SK-N-MC (cell line): ENCODE measurements around the gene KLHL33.
"Not testable (repeated sequence)": the region's sequence is repeated elsewhere in the genome, so short reads cannot be mapped to it uniquely, and the experiment has no call there.

ENCODE experiments used
- DNase-seq: peaks from one replicate; pipeline ENCODE4 v3.0.0-alpha.2; 2011; ENCODE audit warnings: low read depth, low spot score
- H3K27ac ChIP-seq: fragments of 200-600 bp; sonication (generic); 2 replicates; pipeline ENCODE4 v1.5.1; 2016; ENCODE audit warnings: mixed run types
- H3K36me3 ChIP-seq: fragments of 200-600 bp; sonication (generic); 2 replicates; pipeline ENCODE4 v1.6.1; 2017; ENCODE audit warnings: antibody characterized with exemption, low read length, mixed read lengths; ENCODE audit not compliant: insufficient read depth
- H3K4me3 ChIP-seq: fragments of 200-600 bp; sonication (generic); 2 replicates; pipeline ENCODE4 v1.5.1; 2016
- H3K9ac ChIP-seq: fragments of 200-600 bp; sonication (generic); 2 replicates; pipeline ENCODE4 v1.8.0; 2017; ENCODE audit warnings: mixed run types, mixed read lengths; ENCODE audit not compliant: insufficient read length
- H3K9me3 ChIP-seq: fragments of 200-600 bp; sonication (generic); 2 replicates; pipeline ENCODE4 v1.6.1; 2017; ENCODE audit warnings: low read depth, mild to moderate bottlenecking, antibody characterized with exemption, low read length, moderate library complexity, mixed read lengths
- EZH2 ChIP-seq: fragments of 200-600 bp; sonication (generic); IDR thresholded peaks from one replicate; pipeline ENCODE4 v1.6.1; 2017; ENCODE audit warnings: antibody characterized with exemption
- FOXP2 ChIP-seq: optimal IDR thresholded peaks from 2 replicates; pipeline ENCODE3; 2011; ENCODE audit warnings: mild to moderate bottlenecking, moderate library complexity; ENCODE audit not compliant: insufficient read depth; ENCODE audit errors: extremely low read length, control extremely low read depth
- POLR2AphosphoS5 ChIP-seq: IDR thresholded peaks from 2 replicates; pipeline ENCODE4 v1.6.1; 2012; ENCODE audit warnings: mild to moderate bottlenecking, low read depth, low read length, borderline replicate concordance

Gene KLHL33

DNA sequence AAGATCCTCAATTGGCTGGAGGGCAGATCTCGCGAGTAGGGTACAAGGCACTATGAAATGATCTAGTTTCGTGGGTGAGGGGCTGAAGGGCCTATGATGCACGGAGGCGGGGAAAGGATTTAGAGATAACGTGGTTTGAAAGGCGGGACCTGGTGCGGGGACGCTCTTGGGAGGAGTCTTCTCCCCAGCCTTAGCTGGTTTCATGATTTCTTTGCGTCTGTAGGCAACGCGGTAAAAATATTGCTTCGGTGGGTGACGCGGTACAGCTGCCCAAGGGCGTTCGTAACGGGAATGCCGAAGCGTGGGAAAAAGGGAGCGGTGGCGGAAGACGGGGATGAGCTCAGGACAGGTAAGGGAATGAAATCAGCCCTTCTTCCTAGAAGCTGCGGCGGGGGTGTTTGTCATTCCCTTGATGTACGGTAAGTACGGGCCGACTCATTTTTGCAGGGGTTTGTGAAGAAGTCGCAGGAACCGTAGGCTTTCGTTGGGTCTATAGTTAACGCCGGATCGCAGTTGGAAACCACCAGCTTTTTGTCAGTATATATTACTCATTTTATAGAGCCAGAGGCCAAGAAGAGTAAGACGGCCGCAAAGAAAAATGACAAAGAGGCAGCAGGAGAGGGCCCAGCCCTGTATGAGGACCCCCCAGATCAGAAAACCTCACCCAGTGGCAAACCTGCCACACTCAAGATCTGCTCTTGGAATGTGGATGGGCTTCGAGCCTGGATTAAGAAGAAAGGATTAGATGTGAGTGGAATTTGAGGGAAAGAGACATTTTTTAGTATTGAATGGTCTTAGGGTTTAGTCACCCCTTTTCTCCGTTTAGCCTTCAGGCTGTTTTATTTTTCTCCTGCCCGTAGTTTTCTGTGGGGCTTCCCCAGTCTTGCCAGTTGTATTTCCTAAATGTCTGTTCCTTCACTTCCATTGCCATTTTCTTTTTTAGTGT is 19.7 kb upstream of the KLHL33 start:
- peak overlapping the region; percentile 88 for H3K4me3 ChIP-seq
- peak; percentile 78 for DNase-seq
- no peak; the same call in 1 of the 2 replicates for TF ChIP-seq POLR2AphosphoS5
- no peak for TF ChIP-seq FOXP2
- TF ChIP-seq EZH2, result no peak
- H3K36me3 ChIP-seq, result peaks cover 63% of the 10 kb centered on the region
- H3K9ac ChIP-seq, result peak overlapping the region; percentile 99
- H3K27ac ChIP-seq, result peak overlapping the region; percentile 99
- no peaks in the 10 kb centered on the region for H3K9me3 ChIP-seq

DNA sequence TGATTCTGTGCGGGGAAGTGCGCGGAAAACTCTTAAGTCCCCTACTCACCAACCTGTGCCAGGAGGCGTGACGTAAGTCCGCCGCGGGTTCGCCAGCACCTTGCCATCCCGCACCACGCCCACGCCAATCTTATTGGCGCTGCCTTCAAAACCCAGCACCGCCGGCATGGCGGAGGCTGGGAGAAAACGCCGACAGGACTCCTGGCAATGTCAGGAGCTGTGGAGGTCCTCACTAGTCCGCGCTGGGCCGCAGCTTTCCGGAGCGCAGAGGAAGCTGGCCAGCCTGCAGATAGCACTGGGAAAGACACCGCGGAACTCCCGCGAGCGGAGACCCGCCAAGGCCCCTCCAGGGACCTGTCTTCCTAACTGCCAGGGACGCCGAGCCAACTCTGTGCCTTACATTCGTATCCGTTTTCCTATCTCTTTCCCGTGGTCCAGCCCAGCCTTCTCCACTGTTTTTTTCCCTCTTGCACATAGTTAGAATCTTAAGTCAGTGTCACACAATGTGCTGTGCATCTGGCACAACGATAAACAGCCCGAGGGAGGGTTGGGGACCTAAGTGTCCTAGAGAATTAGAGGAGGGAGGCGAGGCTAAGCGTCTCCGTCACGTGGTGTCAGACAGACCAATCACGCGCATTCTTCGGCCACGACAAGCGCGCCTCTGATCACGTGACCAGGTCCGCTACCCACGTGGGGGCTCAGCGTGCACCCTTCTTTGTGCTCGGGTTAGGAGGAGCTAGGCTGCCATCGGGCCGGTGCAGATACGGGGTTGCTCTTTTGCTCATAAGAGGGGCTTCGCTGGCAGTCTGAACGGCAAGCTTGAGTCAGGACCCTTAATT is 18.8 kb upstream of the KLHL33 start, which contains the start of the genes APEX1 and OSGEP:
Gene APEX1, plus strand, starts transcription at position 711 of the 839 bp plus-strand sequence. CDS start 420 bp downstream, outside the sequence.
Gene OSGEP, minus strand, starts transcription at position 297 of the 839 bp plus-strand sequence. Its CDS starts 129 bp downstream, at position 168.
- Histone ChIP-seq H3K36me3 (peaks cover 68% of the 10 kb centered on the region), H3K27ac (peak within 1 kb of the TSS; percentile 99), H3K9ac (peak within 1 kb of the TSS; percentile 99), H3K4me3 (peak within 1 kb of the TSS; percentile 88), H3K9me3 (no peaks in the 10 kb centered on the region)
- TF ChIP-seq POLR2AphosphoS5 (peak; percentile 84), FOXP2 (peak; percentile 24), EZH2 (no peak)
- peak; percentile 97 for DNase-seq

DNA sequence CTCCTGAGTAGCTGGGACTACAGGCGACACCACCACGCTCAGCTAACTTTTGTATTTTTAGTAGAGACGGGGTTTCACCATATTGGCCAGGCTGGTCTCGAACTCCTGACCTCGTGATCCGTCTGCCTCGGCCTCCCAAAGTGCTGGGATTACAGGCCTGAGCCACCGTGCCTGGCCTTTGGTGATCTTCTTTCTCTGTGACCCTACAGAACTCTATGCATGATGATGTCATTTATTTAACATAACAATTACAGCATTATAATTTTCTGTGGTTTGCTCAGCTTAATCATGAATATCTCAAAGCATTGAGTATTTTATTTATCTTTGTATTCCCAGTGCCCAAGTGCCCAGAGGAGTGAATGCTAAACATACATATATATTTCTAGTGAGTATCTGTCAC is 16.9 kb upstream of the KLHL33 start:
- not testable (repeated sequence) for H3K4me3 ChIP-seq, H3K9ac ChIP-seq, H3K27ac ChIP-seq, H3K9me3 ChIP-seq, DNase-seq
- peaks cover 68% of the 10 kb centered on the region for H3K36me3 ChIP-seq

DNA sequence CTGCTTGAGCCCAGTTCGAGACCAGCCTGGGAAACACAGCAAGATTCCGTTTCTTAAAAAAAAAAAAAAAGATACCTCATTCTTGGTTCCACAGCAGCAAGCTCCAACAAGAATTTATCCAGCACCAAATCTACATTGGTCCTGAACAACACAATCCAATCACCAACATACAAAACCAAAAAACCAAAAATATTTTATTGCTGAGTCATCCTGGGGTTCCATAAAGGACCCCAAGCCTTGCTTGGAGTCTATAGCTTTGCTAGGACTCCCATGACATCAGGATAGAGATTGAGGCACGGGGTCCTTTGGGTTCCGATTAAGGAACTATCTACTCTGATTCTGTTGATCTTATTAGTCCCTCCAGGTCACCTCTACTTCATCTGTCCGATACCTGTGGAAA is 10.9 kb upstream of the KLHL33 start:
- peaks cover 68% of the 10 kb centered on the region for H3K36me3 ChIP-seq
- no peak overlapping the region for H3K27ac ChIP-seq
- H3K9ac ChIP-seq, result no peak overlapping the region
- no peaks in the 10 kb centered on the region for H3K9me3 ChIP-seq
- DNase-seq, result no peak
- TF ChIP-seq EZH2 (no peak), POLR2AphosphoS5 (no peak), FOXP2 (no peak)
- no peak overlapping the region for H3K4me3 ChIP-seq

DNA sequence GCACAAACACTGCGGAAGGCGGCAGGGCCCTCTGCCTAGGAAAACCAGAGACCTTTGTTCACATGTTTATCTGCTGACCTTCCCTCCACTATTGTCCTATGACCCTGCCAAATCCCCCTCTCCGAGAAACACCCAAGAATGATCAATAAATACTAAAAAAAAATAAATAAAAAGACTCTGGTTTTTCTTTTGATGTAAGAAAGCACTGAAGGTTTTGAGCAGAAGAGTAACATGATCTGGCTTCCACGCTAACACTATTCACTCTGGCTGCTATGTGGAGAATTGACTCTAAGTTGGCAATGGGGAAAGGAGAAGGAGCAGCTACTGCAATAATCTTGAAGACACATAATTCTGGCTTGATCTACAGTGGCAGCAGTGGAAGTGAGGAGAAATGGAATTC is 7.7 kb upstream of the KLHL33 start:
- DNase-seq, H3K9me3 ChIP-seq, H3K4me3 ChIP-seq, H3K27ac ChIP-seq, H3K9ac ChIP-seq: not testable (repeated sequence)
- H3K36me3 ChIP-seq, result peaks cover 38% of the 10 kb centered on the region

DNA sequence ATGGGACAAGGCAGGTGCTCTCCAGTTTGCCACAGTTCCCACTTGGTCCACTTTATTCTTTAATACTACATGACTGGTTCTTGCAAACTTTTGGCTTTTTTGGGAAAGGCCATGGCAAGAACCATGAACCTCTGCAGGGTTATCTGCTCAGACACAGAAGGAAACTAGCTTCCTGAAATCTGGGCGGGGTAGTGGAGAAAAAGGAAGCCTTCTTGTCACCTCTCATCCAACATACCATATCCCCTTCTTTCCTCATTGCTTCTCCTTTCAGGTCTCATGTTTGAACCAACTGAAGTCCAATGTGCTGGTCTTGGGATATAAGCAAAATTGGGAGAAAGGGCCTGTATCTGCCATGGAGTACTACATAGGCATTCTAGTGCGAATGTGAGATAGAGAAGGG is 5.5 kb upstream of the KLHL33 start:
- TF ChIP-seq EZH2 (no peak), POLR2AphosphoS5 (no peak), FOXP2 (no peak)
- Histone ChIP-seq H3K4me3 (no peak overlapping the region), H3K9me3 (no peaks in the 10 kb centered on the region), H3K27ac (no peak overlapping the region), H3K36me3 (peaks cover 16% of the 10 kb centered on the region), H3K9ac (no peak overlapping the region)
- no peak for DNase-seq

DNA sequence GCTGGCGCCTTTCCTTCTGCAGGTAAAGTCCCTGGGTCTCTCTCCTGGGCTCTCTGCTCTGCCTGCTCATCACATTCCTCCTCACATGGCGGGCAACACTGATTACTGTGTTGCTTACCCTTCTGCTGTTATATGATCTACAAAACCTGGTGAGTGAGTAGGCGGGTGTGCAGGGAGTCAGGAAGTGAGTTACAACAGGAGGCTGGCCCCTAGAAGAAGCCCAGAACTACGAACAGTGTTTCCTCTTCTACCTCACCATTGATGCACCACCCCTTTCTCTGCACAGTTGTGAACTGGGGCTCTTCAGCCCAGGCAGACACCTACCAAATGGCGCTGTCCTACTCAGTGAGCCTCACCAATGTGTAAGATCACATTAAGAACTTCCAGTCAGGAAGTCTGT is 4.9 kb upstream of the KLHL33 start:
- Histone ChIP-seq H3K4me3 (no peak overlapping the region), H3K9me3 (no peaks in the 10 kb centered on the region), H3K9ac (no peak overlapping the region), H3K27ac (no peak overlapping the region), H3K36me3 (peaks cover 10% of the 10 kb centered on the region)
- no peak for TF ChIP-seq POLR2AphosphoS5
- TF ChIP-seq EZH2, result no peak
- no peak for TF ChIP-seq FOXP2
- no peak for DNase-seq

DNA sequence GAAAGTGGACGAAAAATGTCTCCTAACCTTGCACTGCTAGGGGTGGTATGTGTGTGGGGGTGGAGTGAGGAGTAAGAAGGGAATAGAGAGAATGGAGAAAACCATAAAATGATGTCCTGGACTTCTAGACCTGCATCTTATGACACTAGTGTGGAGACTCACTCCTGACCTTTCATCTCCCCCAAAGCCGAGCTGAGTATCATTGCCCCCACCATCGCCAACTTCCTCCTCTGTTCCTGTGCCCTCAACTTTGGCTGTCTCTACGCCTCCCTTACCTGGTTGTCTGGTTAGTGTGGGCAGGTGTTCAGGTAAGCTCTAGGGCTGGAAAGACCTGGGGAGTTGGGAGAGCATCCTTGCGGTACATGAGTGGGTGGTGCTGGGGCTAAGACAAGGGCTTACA is 4.5 kb upstream of the KLHL33 start:
- TF ChIP-seq POLR2AphosphoS5 (no peak), EZH2 (no peak), FOXP2 (no peak)

More for the DNA sequence above, 4.5 kb upstream of the KLHL33 start:
- no peak overlapping the region for H3K4me3 ChIP-seq
- H3K9ac ChIP-seq, result no peak overlapping the region
- H3K36me3 ChIP-seq, result peaks cover 6% of the 10 kb centered on the region
- no peak for DNase-seq
- no peak overlapping the region for H3K27ac ChIP-seq
- H3K9me3 ChIP-seq, result no peaks in the 10 kb centered on the region
